Right renal pelvis (tissue), 4 donors: ENCODE results near the gene SCARF2. TPM values are rescaled to one million over a fixed set of nuclear protein-coding genes. Genes with fewer than 3 reads are reported as not detected.

Experiments
- polyA plus RNA-seq, 4 donors: library from polyadenylated mRNA; unstranded; fragments of 120-200 nt; gene quantifications; one replicate each; pipeline ENCODE4 v1.2.1, GENCODE V29; 2013; ENCODE audit not compliant: insufficient read length in 4 of 4

SCARF2 gene
- polyA plus RNA-seq, 4 donors = 16.3 to 25.5 (median 18.0) TPM

Other genes starting within 250 kb of the SCARF2 start
- 1 to 10 TPM; 5.0 to 9.0 (median 6.1) TPM for gene RTN4R, start 169.5 kb downstream of the SCARF2 start, polyA plus RNA-seq
- 10 to 100 TPM; 45.1 to 68.0 (median 52.9) TPM for gene DGCR6L, start 117.8 kb downstream of the SCARF2 start, polyA plus RNA-seq
- gene ZNF74, start 43.7 kb downstream of the SCARF2 start, polyA plus RNA-seq = 10 to 100 TPM; 15.0 to 20.4 (median 15.9) TPM
- gene KLHL22, start 58.0 kb upstream of the SCARF2 start, polyA plus RNA-seq = 10 to 100 TPM; 29.4 to 33.1 (median 32.6) TPM
- 10 to 100 TPM; 38.6 to 49.3 (median 42.8) TPM for gene MED15, start 69.8 kb upstream of the SCARF2 start, polyA plus RNA-seq